Activated B cell treated with CpG ODN at 0.5 μM for 24 hours (primary cell): ENCODE data around the gene RTTN. TPM values are rescaled to one million over a fixed set of nuclear protein-coding genes. Genes with fewer than 3 reads are reported as not detected.

Experiments used
- ATAC-seq: fragments of 200-7000 bp; cut with Tn5 transposase; one replicate; pipeline ENCODE4 v1.10.0; 2021; ENCODE audit warnings: low read depth, mild to moderate bottlenecking, moderate library complexity
- CTCF ChIA-PET: fragments of 350-600 bp; sonication (Branson Sonifier 250); formaldehyde crosslinking; loops from one replicate; lab custom pipeline; 2021; ENCODE audit warnings: antibody characterized with exemption; lab: Charles Lee
- POLR2A ChIA-PET: fragments of 350-600 bp; sonication (Branson Sonifier 250); formaldehyde crosslinking; loops from one replicate; lab custom pipeline; 2021; ENCODE audit warnings: antibody characterized with exemption; lab: Charles Lee
- DNase-seq: peaks from one replicate; pipeline ENCODE4 v3.0.0; 2022
- H3K27ac Mint-ChIP-seq: one replicate; pipeline ENCODE4 v1.8.0; 2020; ENCODE audit warnings: mixed read lengths
- H3K27me3 Mint-ChIP-seq: one replicate; pipeline ENCODE4 v1.8.0; 2021; ENCODE audit warnings: mixed read lengths
- H3K36me3 Mint-ChIP-seq: one replicate; pipeline ENCODE4 v1.8.0; 2021; ENCODE audit warnings: low read depth, mixed read lengths
- H3K4me1 Mint-ChIP-seq: one replicate; pipeline ENCODE4 v1.8.0; 2021; ENCODE audit warnings: mixed read lengths
- H3K4me3 Mint-ChIP-seq: one replicate; pipeline ENCODE4 v1.8.0; 2020; ENCODE audit warnings: mild to moderate bottlenecking, mixed read lengths
- H3K9me3 Mint-ChIP-seq: one replicate; pipeline ENCODE4 v1.8.0; 2020; ENCODE audit warnings: mixed read lengths
- CTCF ChIP-seq: fragments of 200-600 bp; IDR thresholded peaks from one replicate; pipeline ENCODE4 v1.8.0; 2022; ENCODE audit warnings: antibody characterized with exemption, mild to moderate bottlenecking
- intact Hi-C: fragments of 100-400 bp; cut with micrococcal nuclease; formaldehyde crosslinking; loops from one replicate; pipeline ENCODE4 v1.15.1; 2024
- total RNA-seq: library from RNA; stranded (reverse); gene quantifications from 2 replicates; pipeline ENCODE4 v1.2.3, GENCODE V29; 2022

Gene RTTN
- total RNA-seq, 1 donor from 2014 or later, result 25.9 TPM

GRCh38 chr18:70158992-70159717 lies 46.3 kb downstream of the RTTN start:
- Mint-ChIP-seq H3K36me3 (peaks cover 86% of the 10 kb centered on the region), H3K27me3 (no peaks in the 10 kb centered on the region), H3K4me3 (no peak overlapping the region), H3K27ac (no peak overlapping the region), H3K9me3 (peaks cover 10% of the 10 kb centered on the region), H3K4me1 (peaks cover 21% of the 10 kb centered on the region)
- intact Hi-C loops, result no loop called here
- ATAC-seq (no peak), DNase-seq (no peak)
- TF ChIP-seq CTCF, result no peak
- CTCF ChIA-PET, result no interaction called here
- POLR2A ChIA-PET, result no interaction called here

- Mint-ChIP-seq H3K4me3 (no peak overlapping the region), H3K4me1 (peaks cover 21% of the 10 kb centered on the region), H3K36me3 (peaks cover 79% of the 10 kb centered on the region), H3K9me3 (peaks cover 5% of the 10 kb centered on the region), H3K27ac (no peak overlapping the region), H3K27me3 (no peaks in the 10 kb centered on the region)
- TF ChIP-seq CTCF, result no peak
- ChIA-PET POLR2A (no interaction called here), CTCF (no interaction called here)
- ATAC-seq, result no peak
- intact Hi-C loops, result no loop called here
- DNase-seq, result no peak
Observed at GRCh38 chr18:70156886-70157285, 48.6 kb downstream of the RTTN start.

GRCh38 chr18:70154591-70155194 lies 50.8 kb downstream of the RTTN start:
- H3K27ac Mint-ChIP-seq, result no peak overlapping the region
- peaks cover 69% of the 10 kb centered on the region for H3K36me3 Mint-ChIP-seq

GRCh38 chr18:70151614-70152013 lies 53.9 kb downstream of the RTTN start:
- no peak overlapping the region for H3K4me3 Mint-ChIP-seq
- ChIA-PET CTCF (no interaction called here), POLR2A (no interaction called here)
- H3K36me3 Mint-ChIP-seq, result peaks cover 65% of the 10 kb centered on the region
- ATAC-seq (no peak), DNase-seq (no peak)
- peaks cover 4% of the 10 kb centered on the region for H3K4me1 Mint-ChIP-seq
- no peaks in the 10 kb centered on the region for H3K27me3 Mint-ChIP-seq
- no peaks in the 10 kb centered on the region for H3K9me3 Mint-ChIP-seq
- no peak overlapping the region for H3K27ac Mint-ChIP-seq
- TF ChIP-seq CTCF, result no peak
- intact Hi-C loops, result no loop called here

More at GRCh38 chr18:70154591-70155194, 50.8 kb downstream of the RTTN start:
- POLR2A ChIA-PET, result no interaction called here
- no peak for ATAC-seq
- DNase-seq, result no peak
- intact Hi-C loops, result no loop called here
- TF ChIP-seq CTCF, result no peak
- H3K4me3 Mint-ChIP-seq, result no peak overlapping the region
- H3K9me3 Mint-ChIP-seq, result no peaks in the 10 kb centered on the region
- peaks cover 12% of the 10 kb centered on the region for H3K4me1 Mint-ChIP-seq
- no peaks in the 10 kb centered on the region for H3K27me3 Mint-ChIP-seq
- CTCF ChIA-PET, result no interaction called here

- no peak for DNase-seq
- H3K27me3 Mint-ChIP-seq, result no peaks in the 10 kb centered on the region
- ATAC-seq, result no peak
- intact Hi-C loops, result no loop called here
- TF ChIP-seq CTCF, result no peak
- ChIA-PET CTCF (no interaction called here), POLR2A (no interaction called here)
- H3K4me3 Mint-ChIP-seq, result no peak overlapping the region
- peaks cover 4% of the 10 kb centered on the region for H3K4me1 Mint-ChIP-seq
- H3K27ac Mint-ChIP-seq, result no peak overlapping the region
- H3K9me3 Mint-ChIP-seq, result no peaks in the 10 kb centered on the region
- peaks cover 66% of the 10 kb centered on the region for H3K36me3 Mint-ChIP-seq
Observed at GRCh38 chr18:70149616-70150301, 55.7 kb downstream of the RTTN start.
